Mononuclear cell (primary cell): ENCODE measurements around the gene VPS35. TPM values are rescaled to one million over a fixed set of nuclear protein-coding genes. Genes with fewer than 3 reads are reported as not detected.

Source experiments
- H3K27me3 ChIP-seq: 2 replicates; pipeline ENCODE4 v1.6.0; 2011; ENCODE audit warnings: low read length, control low read depth; ENCODE audit not compliant: insufficient read depth
- H3K4me1 ChIP-seq: 2 replicates; pipeline ENCODE4 v1.5.1; 2011; ENCODE audit warnings: mild to moderate bottlenecking, low read length, control low read depth; ENCODE audit not compliant: insufficient read depth
- H3K4me3 ChIP-seq: 2 replicates; pipeline ENCODE4 v1.5.1; 2011; ENCODE audit warnings: mild to moderate bottlenecking, low read length, moderate library complexity
- H3K9me3 ChIP-seq: 2 replicates; pipeline ENCODE4 v1.5.1; 2011; ENCODE audit warnings: low read depth, mild to moderate bottlenecking, control low read depth, low read length
- total RNA-seq: library from RNA; depleted of rRNA; stranded (reverse); fragments of >200 nt; gene quantifications from one replicate; pipeline ENCODE4 v1.2.3, GENCODE V29; 2012

VPS35 gene
- total RNA-seq, 1 donor, result 51.4 TPM

DNA sequence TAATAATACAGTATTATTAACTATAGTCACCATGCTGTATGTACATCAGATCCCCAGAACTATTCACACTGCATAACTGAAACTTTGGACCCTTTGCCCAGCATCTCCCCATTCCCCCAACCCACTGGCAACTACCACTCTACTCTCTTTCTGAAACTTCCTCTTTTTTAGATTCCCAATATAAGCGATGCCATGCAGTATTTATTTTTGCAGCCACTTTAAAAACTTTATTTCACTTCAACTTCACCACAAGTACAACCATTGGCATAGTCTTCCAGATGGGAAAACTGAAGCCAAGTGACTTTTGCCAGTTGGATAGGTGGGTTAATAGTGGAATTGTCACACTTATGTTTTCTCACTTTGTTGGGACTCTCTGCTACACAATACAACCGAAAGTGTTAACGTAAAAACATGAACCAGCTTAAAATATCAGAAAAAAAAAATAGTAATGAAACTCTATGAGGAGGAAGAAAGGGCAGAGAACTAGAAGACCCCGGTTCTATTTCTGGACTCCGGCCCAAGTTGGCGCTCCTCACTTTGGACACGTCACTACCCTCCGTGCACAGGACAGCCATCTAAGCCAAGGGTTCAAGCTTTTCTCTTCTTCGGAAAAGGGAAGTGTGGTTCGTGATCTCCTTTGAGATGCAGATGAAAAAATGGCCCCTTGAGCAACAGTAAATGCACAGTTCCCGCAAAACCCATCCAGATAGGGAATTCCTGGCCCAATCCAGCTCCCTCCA is 68.5 kb downstream of the VPS35 start:
- Histone ChIP-seq H3K4me3 (peak overlapping the region; percentile 59), H3K27me3 (no peaks in the 10 kb centered on the region), H3K9me3 (no peaks in the 10 kb centered on the region), H3K4me1 (peaks cover 22% of the 10 kb centered on the region)

DNA sequence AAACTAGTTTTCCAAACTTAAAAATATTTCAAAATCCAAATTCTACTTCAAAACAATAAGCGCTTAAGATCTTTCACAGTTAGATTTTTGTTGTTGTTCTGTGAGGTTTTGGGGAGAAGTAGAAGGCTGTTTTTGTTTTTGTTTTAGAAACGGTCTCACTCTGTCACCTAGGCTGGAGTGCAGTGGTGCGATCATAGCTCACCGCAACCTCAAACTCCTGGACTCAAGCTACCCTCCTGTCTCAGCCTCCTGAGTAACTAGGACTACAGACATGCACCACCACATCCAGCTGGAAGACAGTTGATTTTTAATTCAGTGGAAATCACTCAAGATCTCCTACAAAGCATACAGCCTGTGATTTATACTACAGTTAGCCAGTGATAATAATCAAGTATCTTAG is 70.5 kb downstream of the VPS35 start:
- Histone ChIP-seq H3K27me3 (no peaks in the 10 kb centered on the region), H3K4me3 (no peak overlapping the region), H3K9me3 (no peaks in the 10 kb centered on the region), H3K4me1 (peaks cover 22% of the 10 kb centered on the region)

DNA sequence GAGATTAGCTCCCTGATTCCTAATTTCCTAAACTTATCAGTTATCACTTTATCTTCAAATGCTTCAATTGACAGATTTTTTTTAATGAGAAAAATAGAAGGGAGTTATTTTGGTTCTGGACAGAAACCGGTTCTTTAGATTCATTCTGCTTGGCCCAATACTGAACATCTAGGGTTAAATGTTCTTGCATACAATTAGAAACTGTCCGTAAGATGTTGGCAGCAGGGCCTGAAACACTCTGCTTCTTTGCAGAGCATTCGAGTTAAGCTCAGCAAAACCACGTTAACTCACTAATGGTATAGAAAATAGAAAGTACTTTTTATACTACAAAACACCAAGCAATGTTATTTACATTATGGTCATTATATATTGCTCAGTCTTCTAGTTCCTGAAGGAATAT is 75.0 kb downstream of the VPS35 start:
- H3K4me1 ChIP-seq, result no peaks in the 10 kb centered on the region
- no peaks in the 10 kb centered on the region for H3K9me3 ChIP-seq
- no peak overlapping the region for H3K4me3 ChIP-seq
- H3K27me3 ChIP-seq, result no peaks in the 10 kb centered on the region

DNA sequence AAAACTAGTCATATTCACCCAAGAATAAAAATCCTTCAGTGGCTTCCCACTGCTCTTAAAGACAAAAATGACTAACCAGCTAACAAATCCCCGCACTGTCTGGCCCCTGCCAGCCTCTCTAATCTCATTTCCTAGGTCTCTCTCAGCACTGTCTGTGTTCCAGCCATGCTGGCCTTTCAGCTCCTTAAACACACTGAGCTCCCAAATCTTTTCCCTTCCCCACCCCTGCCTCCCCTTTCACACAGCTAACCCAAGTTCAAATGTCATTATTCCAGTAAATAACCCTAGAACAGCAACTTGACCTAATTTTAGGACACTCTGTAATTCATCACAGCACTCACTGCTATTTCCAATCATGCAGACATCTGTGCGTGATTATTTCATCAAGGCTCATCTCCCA is 75.6 kb downstream of the VPS35 start:
- Histone ChIP-seq H3K4me3 (no peak overlapping the region), H3K4me1 (no peaks in the 10 kb centered on the region), H3K27me3 (no peaks in the 10 kb centered on the region), H3K9me3 (no peaks in the 10 kb centered on the region)

DNA sequence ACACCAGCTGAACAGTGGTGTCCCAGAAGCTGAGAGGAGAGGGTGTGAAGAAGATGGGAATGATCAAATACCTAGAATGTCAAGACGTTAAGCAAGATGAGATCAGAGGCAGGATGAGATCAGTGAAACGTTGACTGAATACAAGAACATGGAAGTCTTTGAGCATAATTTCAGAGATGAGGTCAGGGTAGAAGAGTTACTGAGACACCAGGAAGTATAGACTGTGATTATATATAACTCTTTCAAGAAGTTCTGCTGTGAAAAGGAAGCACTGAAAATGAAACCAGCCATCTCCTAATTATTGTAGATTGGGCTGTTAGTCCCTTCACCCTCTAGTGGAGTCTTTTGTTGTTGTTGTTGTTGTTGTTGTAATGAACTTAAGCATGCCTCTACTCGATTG is 76.9 kb downstream of the VPS35 start:
- Histone ChIP-seq H3K4me3 (no peak overlapping the region), H3K27me3 (no peaks in the 10 kb centered on the region), H3K4me1 (no peaks in the 10 kb centered on the region), H3K9me3 (no peaks in the 10 kb centered on the region)

DNA sequence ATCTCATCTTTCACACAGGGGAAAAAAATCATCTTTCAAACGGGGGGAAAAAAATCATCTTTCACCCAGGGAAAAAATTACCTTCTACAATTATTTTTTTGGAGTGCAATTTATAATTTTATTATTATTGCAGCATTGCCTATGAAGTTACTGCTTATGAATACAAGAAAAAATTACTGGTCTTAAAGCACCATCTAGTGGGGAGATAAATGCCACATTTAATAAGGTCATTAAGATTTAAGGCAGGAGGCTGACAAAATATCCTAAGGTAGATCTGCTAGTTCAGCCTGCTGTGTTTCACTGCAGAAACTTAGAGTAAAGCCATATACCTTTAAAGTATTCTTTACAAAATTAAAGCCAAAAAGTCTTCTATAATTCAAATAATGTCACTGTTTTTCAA is 81.4 kb downstream of the VPS35 start:
- no peak overlapping the region for H3K4me3 ChIP-seq
- no peaks in the 10 kb centered on the region for H3K27me3 ChIP-seq
- no peaks in the 10 kb centered on the region for H3K9me3 ChIP-seq
- no peaks in the 10 kb centered on the region for H3K4me1 ChIP-seq

DNA sequence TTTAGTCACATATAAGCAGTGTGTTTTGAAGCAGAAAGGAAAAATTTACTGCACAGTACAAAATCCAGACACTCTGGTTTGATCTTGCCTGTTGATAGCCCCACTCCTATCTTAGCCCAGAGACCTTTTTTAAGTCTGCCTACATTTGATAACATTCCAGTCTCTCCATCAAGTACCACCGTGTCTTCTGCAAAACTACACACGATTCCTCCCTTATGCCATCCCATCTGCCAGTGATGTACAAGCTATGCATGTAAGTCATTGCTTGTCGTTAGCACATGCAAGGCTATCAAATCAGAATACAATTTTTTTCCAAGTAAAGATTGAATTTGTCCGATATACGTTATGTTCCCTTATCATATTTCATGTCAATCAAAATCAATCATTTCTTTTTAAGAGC is 82.7 kb downstream of the VPS35 start:
- Histone ChIP-seq H3K27me3 (no peaks in the 10 kb centered on the region), H3K4me1 (no peaks in the 10 kb centered on the region), H3K9me3 (no peaks in the 10 kb centered on the region), H3K4me3 (no peak overlapping the region)

Other genes starting within 250 kb of the VPS35 start
- gene SHCBP1, start 67.8 kb downstream of the VPS35 start, total RNA-seq, result 1.8 TPM
- gene ORC6, start 481 bp upstream of the VPS35 start, total RNA-seq, result 2.4 TPM
- 0.10 TPM for gene MYLK3, start 59.2 kb upstream of the VPS35 start, total RNA-seq
- 30.4 TPM for gene C16orf87, start 142.0 kb upstream of the VPS35 start, total RNA-seq
- gene GPT2, start 195.2 kb upstream of the VPS35 start, total RNA-seq, result 0.21 TPM